Hepatocyte (in vitro differentiated cells): ENCODE measurements around the gene TAP2. TPM values are rescaled to one million over a fixed set of nuclear protein-coding genes. Genes with fewer than 3 reads are reported as not detected.
A peak's percentile ranks its signal among the peaks of the same experiment; 100 is the strongest.

Experiments
- DNase-seq: peaks from one replicate; pipeline ENCODE4 v3.0.0-alpha.2; 2016; ENCODE audit warnings: low spot score
- H2AFZ ChIP-seq: fragments of 200-600 bp; sonication (generic); 2 replicates; pipeline ENCODE4 v1.6.0; 2016; ENCODE audit warnings: antibody characterized with exemption, mild to moderate bottlenecking
- H3K27ac ChIP-seq: fragments of 200-600 bp; sonication (generic); 2 replicates; pipeline ENCODE4 v1.5.1; 2016; ENCODE audit warnings: mild to moderate bottlenecking
- H3K27me3 ChIP-seq: fragments of 200-600 bp; sonication (generic); 2 replicates; pipeline ENCODE4 v1.6.1; 2016
- H3K36me3 ChIP-seq: fragments of 200-600 bp; sonication (generic); replicated peaks from 2 replicates; pipeline ENCODE4 v1.5.1; 2016; ENCODE audit warnings: low read depth; ENCODE audit not compliant: insufficient read depth
- H3K4me1 ChIP-seq: fragments of 200-600 bp; sonication (generic); 2 replicates; pipeline ENCODE4 v1.5.1; 2016; ENCODE audit warnings: mild to moderate bottlenecking, moderate library complexity; ENCODE audit not compliant: insufficient read depth
- H3K4me2 ChIP-seq: fragments of 200-600 bp; sonication (generic); 2 replicates; pipeline ENCODE4 v1.6.0; 2016
- H3K4me3 ChIP-seq: fragments of 200-600 bp; sonication (generic); 2 replicates; pipeline ENCODE4 v1.5.1; 2016; ENCODE audit warnings: mild to moderate bottlenecking
- H3K79me2 ChIP-seq: fragments of 200-600 bp; sonication (generic); 2 replicates; pipeline ENCODE4 v1.6.0; 2017; ENCODE audit warnings: mild to moderate bottlenecking
- H3K9me2 ChIP-seq: fragments of 200-600 bp; sonication (generic); replicated peaks from 2 replicates; pipeline ENCODE4 v1.6.0; 2017; ENCODE audit warnings: mild to moderate bottlenecking; ENCODE audit not compliant: insufficient read depth
- H3K9me3 ChIP-seq: fragments of 200-600 bp; sonication (generic); 2 replicates; pipeline ENCODE4 v1.5.1; 2016; ENCODE audit warnings: low read depth, mild to moderate bottlenecking
- H4K20me1 ChIP-seq: fragments of 200-600 bp; sonication (generic); 2 replicates; pipeline ENCODE4 v1.6.0; 2016; ENCODE audit warnings: mild to moderate bottlenecking; ENCODE audit not compliant: insufficient read depth, poor library complexity, severe bottlenecking
- EZH2 ChIP-seq: fragments of 200-600 bp; sonication (generic); IDR thresholded peaks from 2 replicates; pipeline ENCODE4 v1.6.1; 2016; ENCODE audit warnings: antibody characterized with exemption, mild to moderate bottlenecking, borderline replicate concordance
- EZH2phosphoT487 ChIP-seq: fragments of 200-600 bp; sonication (generic); IDR thresholded peaks from one replicate; pipeline ENCODE4 v1.6.1; 2018; ENCODE audit warnings: antibody characterized with exemption, mild to moderate bottlenecking, low read depth, moderate library complexity; ENCODE audit not compliant: unreplicated experiment, severe bottlenecking
- WGBS: methylation state at CpG from one replicate; pipeline ENCODE4 v1.1.6; 2016; ENCODE audit warnings: low lambda C conversion rate; ENCODE audit errors: missing lambda C conversion rate; 5-methylcytosine and 5-hydroxymethylcytosine counted together
- polyA plus RNA-seq: library from polyadenylated mRNA; unstranded; fragments of >200 nt; fragmentation: Nextera tagmentation; extraction: Ambion mirVana; gene quantifications from 2 replicates; pipeline ENCODE4 v1.2.1, GENCODE V29; 2016
- total RNA-seq: library from RNA; depleted of rRNA; stranded (reverse); fragments of >200 nt; gene quantifications from 2 replicates; pipeline ENCODE4 v1.2.3, GENCODE V29; 2014
- TF ChIP-seq, protein P1 (sequence below): fragments of 200-600 bp; sonication (generic); IDR thresholded peaks from 2 replicates; pipeline ENCODE4 v1.5.1; 2016; ENCODE audit warnings: antibody characterized with exemption, mild to moderate bottlenecking; ENCODE audit not compliant: poor library complexity

The TAP2 gene
- total and polyA plus RNA-seq, 2 experiments from 2014 or later, result 1.2 to 11.7 TPM

DNA sequence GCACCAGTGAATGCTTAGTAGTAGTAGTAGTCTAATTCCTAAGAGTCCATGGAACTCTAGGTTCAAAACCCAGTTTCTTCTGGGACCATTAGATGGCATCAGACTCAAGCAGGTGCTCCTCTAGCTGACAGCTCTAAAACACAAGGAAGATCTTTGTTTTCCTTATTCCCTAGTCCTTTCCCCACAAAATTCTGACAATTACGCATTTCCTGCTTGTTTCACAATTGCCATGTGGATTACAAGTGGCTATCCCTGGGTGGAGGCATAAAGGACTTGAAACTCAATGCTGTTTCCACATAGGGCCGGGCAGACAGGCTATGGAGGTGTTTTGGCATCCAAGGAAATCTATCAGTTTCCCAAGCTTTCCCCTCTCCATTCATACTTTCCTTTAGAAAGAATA is 12.6 kb downstream of the TAP2 start:
- Histone ChIP-seq H3K4me2 (no peak overlapping the region), H3K27me3 (no peaks in the 10 kb centered on the region), H4K20me1 (no peaks in the 10 kb centered on the region), H3K79me2 (no peaks in the 10 kb centered on the region), H3K4me1 (no peaks in the 10 kb centered on the region), H2AFZ (no peak overlapping the region), H3K9me3 (no peaks in the 10 kb centered on the region), H3K36me3 (no peaks in the 10 kb centered on the region), H3K9me2 (no peaks in the 10 kb centered on the region), H3K4me3 (no peak overlapping the region), H3K27ac (no peak overlapping the region)
- DNase-seq, result no peak
- 59% methylated on average over 2 of the region's 2 CpGs for WGBS
- TF ChIP-seq, protein P1, sequence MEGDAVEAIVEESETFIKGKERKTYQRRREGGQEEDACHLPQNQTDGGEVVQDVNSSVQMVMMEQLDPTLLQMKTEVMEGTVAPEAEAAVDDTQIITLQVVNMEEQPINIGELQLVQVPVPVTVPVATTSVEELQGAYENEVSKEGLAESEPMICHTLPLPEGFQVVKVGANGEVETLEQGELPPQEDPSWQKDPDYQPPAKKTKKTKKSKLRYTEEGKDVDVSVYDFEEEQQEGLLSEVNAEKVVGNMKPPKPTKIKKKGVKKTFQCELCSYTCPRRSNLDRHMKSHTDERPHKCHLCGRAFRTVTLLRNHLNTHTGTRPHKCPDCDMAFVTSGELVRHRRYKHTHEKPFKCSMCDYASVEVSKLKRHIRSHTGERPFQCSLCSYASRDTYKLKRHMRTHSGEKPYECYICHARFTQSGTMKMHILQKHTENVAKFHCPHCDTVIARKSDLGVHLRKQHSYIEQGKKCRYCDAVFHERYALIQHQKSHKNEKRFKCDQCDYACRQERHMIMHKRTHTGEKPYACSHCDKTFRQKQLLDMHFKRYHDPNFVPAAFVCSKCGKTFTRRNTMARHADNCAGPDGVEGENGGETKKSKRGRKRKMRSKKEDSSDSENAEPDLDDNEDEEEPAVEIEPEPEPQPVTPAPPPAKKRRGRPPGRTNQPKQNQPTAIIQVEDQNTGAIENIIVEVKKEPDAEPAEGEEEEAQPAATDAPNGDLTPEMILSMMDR, result peak; percentile 48
- no peak for TF ChIP-seq EZH2
- no peak for TF ChIP-seq EZH2phosphoT487

DNA sequence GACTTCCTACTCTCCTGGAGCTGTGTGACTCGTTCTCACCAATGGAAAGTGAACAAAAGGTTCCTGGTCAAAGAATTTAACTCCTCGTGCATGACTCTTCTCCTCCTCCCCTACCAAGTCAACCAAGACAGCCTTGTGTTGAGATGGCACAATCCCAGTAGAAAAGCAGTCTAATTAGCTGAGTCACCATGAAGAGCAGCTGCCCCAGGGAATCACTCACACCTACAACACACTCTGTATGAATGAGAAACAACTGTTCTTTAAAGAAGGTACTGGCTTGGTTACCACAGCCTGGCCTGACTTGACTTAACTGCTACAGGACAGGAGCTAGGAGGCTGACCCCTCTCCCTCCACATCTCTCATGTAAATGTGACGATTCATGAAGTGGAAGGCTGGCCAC is 18.8 kb downstream of the TAP2 start:
- no peak for DNase-seq
- Histone ChIP-seq H3K36me3 (no peaks in the 10 kb centered on the region), H3K79me2 (no peaks in the 10 kb centered on the region), H3K27ac (no peak overlapping the region), H4K20me1 (no peaks in the 10 kb centered on the region), H3K4me2 (no peak overlapping the region), H3K4me1 (no peaks in the 10 kb centered on the region), H2AFZ (no peak overlapping the region), H3K9me2 (no peaks in the 10 kb centered on the region), H3K9me3 (no peaks in the 10 kb centered on the region), H3K4me3 (no peak overlapping the region), H3K27me3 (no peaks in the 10 kb centered on the region)
- whole genome bisulfite sequencing, result 68% methylated on average over 3 of the region's 3 CpGs
- TF ChIP-seq, protein P1, result no peak
- no peak for TF ChIP-seq EZH2phosphoT487
- no peak for TF ChIP-seq EZH2

DNA sequence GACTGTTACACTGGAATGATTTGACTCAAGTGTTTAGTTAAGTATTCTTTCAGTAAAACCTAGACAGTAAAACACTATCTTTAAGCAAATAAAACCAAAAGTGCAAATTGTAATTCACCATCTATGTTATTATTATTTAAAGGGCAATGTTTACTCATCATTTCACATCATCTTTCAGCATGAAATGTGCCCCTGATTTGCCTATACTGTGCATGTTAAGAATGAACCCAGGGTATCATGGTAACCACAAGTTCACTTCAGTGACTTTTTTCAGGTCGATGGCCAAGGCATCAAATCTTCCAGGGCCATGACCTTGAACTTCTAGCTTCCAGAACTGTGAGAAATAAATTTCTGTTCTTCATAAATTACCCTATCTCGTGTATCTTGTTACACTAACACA is 19.7 kb downstream of the TAP2 start:
- no peaks in the 10 kb centered on the region for H3K9me3 ChIP-seq
- no peaks in the 10 kb centered on the region for H3K27me3 ChIP-seq
- H3K27ac ChIP-seq, result no peak overlapping the region
- H3K4me1 ChIP-seq, result no peaks in the 10 kb centered on the region
- H3K79me2 ChIP-seq, result no peaks in the 10 kb centered on the region
- H3K4me3 ChIP-seq, result no peak overlapping the region
- DNase-seq, result no peak
- H2AFZ ChIP-seq, result no peak overlapping the region
- no peak overlapping the region for H3K4me2 ChIP-seq
- no peaks in the 10 kb centered on the region for H3K9me2 ChIP-seq
- WGBS, result 75% methylated on average over 2 of the region's 2 CpGs
- TF ChIP-seq EZH2, result no peak
- no peak for TF ChIP-seq EZH2phosphoT487
- TF ChIP-seq, protein P1, result no peak
- no peaks in the 10 kb centered on the region for H4K20me1 ChIP-seq
- H3K36me3 ChIP-seq, result no peaks in the 10 kb centered on the region

DNA sequence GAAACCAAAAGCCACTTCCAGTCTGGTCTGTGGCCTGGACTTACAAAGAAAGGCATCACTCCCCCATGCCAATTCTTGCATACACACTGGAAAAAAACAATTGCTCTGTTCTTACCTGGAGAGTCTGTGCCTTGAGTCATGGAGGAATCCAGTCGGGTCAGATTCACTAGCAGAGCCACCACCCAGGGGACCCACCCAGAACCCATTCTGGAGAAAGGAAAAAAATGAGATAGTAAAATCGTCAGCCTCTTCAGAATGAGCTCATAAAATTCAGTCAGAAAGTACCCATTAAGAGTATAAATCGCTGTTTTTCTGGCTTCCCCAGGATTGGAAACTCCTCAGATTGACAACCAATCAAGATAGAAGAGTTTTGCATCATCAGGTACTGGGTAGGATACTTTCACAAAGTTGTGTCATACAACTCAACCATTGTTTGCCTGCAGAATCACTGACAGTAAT is 21.8 kb downstream of the TAP2 start, which contains the start of gene HLA-DOB:
HLA-DOB (minus strand) TSS at position 257 of the 459 bp plus-strand sequence; CDS start at position 206, 51 bp downstream.
- Histone ChIP-seq H3K27ac (peak within 1 kb of the TSS; percentile 69), H4K20me1 (no peaks in the 10 kb centered on the region), H3K36me3 (no peaks in the 10 kb centered on the region), H2AFZ (no peak within 1 kb of the TSS), H3K4me1 (no peaks in the 10 kb centered on the region), H3K27me3 (no peaks in the 10 kb centered on the region), H3K9me2 (no peaks in the 10 kb centered on the region), H3K4me3 (no peak within 1 kb of the TSS), H3K4me2 (no peak within 1 kb of the TSS), H3K79me2 (no peaks in the 10 kb centered on the region), H3K9me3 (no peaks in the 10 kb centered on the region)
- WGBS, result 54% methylated on average over 3 of the region's 3 CpGs
- DNase-seq, result peak; percentile 49
- TF ChIP-seq EZH2phosphoT487 (no peak), EZH2 (no peak)
- TF ChIP-seq, protein P1, result no peak
